GM13976 (cell line): ENCODE data around the gene DNAAF3.

Experiments used
- DNase-seq: peaks from one replicate; pipeline ENCODE4 v3.0.0; 2012; ENCODE audit warnings: low spot score
- in situ Hi-C: fragments of 300-500 bp; cut with MboI; formaldehyde crosslinking; loops from one replicate; pipeline ENCODE4 v1.12.0; 2022; ENCODE audit warnings: low sequenced_read_pairs, mixed read lengths, inconsistent platforms; ENCODE audit not compliant: unreplicated experiment
- TF ChIP-seq, protein P1 (sequence below): IDR thresholded peaks from 2 replicates; pipeline ENCODE4 v1.5.1; 2012; ENCODE audit warnings: borderline replicate concordance, mild to moderate bottlenecking; ENCODE audit not compliant: insufficient read depth; ENCODE audit errors: extremely low read depth, missing control alignments, control extremely low read depth

DNAAF3 gene

DNA sequence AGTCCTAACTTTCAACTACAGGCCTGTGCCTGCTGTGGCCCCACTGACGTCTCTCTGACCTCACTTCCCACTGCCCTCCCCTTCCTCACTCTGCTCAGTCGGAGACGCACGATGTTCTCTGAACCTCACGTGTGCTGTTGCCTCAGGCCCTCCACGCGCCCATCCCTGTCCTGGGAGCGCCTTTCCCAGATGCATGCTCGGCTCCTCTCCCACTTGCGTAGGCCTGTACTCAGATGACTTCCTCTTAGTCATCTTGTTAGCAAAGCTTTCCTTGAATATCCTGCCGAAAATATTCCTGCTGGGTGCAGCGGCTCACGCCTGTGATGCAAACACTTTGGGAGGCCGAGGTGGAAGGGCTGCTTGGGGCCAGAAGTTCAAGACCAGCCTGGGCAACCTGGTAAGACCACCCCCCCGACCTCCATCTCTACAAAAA lies 23.0 kb upstream of the DNAAF3 start:
- no peak for DNase-seq
- TF ChIP-seq, protein P1, sequence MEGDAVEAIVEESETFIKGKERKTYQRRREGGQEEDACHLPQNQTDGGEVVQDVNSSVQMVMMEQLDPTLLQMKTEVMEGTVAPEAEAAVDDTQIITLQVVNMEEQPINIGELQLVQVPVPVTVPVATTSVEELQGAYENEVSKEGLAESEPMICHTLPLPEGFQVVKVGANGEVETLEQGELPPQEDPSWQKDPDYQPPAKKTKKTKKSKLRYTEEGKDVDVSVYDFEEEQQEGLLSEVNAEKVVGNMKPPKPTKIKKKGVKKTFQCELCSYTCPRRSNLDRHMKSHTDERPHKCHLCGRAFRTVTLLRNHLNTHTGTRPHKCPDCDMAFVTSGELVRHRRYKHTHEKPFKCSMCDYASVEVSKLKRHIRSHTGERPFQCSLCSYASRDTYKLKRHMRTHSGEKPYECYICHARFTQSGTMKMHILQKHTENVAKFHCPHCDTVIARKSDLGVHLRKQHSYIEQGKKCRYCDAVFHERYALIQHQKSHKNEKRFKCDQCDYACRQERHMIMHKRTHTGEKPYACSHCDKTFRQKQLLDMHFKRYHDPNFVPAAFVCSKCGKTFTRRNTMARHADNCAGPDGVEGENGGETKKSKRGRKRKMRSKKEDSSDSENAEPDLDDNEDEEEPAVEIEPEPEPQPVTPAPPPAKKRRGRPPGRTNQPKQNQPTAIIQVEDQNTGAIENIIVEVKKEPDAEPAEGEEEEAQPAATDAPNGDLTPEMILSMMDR = no peak
- in situ Hi-C loops = no loop called here

DNA sequence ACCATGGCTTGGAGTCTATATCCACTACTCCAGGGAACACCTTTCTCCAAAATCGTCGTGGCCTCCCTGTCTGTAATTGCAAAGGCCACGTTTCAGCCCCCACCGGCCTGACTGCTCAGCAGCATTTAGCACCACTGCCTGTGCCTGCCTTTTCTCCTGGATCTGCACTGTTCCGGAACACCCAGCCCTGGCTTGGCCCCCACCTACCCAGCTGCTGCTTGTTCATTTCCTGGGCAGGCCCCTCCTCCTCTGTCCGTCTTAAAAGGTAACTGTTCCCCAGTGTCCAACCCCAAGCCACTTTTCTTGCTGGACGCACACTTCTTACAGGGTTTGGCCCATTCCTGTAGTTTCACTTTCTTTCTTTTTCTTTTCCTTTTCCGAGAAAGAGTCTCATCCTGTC lies 22.2 kb upstream of the DNAAF3 start:
- TF ChIP-seq, protein P1 = no peak
- DNase-seq = no peak
- in situ Hi-C loops = no loop called here

DNA sequence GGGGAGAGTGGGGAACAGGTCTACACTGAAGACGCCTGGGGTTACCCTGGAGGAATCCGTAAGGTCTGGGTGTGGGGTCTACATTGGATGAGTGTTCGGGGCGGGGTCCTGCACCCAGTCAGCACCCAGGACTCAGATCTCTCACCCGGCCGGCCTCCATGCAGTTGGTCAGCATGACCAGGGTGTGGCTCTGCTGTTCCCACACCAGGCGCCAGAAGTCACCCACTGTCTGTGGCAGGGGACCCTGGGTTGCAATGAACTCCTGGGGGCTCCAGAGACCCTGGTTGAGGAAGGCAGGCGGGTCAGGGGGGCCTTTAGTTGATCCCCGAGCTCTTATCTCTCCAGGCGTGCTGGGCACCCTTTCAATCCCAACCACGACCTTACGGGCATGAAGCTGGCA lies 19.7 kb upstream of the DNAAF3 start:
- in situ Hi-C loops = no loop called here
- TF ChIP-seq, protein P1 = no peak
- no peak for DNase-seq

DNA sequence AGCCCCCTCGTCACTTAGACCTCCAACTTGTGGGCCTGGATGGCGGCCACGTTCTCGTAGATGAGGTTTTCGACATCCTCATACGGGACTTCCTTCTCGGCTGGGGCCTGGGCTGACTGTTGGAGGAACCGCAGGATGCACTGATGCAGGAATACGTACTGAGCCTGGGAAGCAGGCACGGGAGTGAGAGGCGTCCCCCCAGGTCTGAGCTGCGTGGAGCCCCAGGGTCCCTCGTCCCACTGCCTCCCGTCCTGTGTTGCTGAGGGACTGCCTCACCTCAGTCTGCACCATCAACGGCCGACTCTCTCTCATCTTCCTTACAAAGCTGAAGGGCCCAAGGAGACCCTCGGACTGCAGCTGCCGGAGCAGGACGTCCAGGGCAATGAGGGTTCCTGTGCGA lies 15.3 kb upstream of the DNAAF3 start:
- in situ Hi-C loops = no loop called here
- TF ChIP-seq, protein P1 = no peak
- no peak for DNase-seq

DNA sequence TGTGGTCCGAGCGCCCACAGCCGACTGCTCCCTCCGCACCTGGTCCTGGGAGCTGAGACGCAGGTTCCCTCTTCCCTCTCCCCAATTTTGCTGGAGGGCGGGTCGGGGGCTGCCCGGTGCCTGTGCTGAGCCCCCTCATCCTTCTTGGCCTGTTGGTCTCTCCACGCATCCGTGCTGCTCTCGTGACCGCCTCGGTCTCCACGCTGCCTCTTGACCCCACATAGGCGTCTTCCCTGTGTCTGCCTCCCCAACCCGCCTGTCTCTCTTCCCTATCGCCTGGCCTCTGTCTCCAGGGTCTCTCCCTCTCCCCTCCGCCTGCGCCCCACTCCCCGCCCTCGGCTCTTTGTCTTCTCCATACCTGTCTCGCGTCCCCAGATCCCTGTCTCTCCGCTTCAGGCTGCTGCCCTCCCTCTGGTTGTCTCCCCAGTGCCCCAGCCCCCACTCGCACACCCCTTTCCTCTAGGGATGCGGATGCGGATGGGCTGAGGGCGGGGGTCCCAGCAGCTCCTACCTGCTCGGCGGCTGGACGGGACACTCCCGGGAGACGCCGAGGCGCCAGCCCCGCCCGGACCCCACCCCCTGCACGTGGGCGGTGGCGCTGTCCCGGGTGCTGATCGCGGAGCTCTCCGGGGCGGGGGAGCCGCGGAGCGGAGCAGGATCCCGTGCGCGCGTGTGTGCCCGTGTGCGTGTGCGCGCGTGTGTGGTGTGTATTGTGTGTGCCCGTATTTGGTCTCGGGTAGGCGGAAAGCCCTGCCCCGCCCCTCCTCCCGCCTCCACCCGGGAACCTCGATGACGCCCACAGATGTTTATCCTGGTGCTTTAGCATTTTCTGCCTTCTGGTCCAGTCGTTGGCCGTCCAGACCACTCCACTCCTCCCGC lies 13.4 kb upstream of the DNAAF3 start, which contains the start of gene SYT5:
TSS of gene SYT5 (minus strand) at position 684 of the 879 bp plus-strand sequence. CDS start 1,248 bp downstream, outside the sequence.
- in situ Hi-C loops = no loop called here
- TF ChIP-seq, protein P1 = no peak
- DNase-seq = peak; percentile 89

DNA sequence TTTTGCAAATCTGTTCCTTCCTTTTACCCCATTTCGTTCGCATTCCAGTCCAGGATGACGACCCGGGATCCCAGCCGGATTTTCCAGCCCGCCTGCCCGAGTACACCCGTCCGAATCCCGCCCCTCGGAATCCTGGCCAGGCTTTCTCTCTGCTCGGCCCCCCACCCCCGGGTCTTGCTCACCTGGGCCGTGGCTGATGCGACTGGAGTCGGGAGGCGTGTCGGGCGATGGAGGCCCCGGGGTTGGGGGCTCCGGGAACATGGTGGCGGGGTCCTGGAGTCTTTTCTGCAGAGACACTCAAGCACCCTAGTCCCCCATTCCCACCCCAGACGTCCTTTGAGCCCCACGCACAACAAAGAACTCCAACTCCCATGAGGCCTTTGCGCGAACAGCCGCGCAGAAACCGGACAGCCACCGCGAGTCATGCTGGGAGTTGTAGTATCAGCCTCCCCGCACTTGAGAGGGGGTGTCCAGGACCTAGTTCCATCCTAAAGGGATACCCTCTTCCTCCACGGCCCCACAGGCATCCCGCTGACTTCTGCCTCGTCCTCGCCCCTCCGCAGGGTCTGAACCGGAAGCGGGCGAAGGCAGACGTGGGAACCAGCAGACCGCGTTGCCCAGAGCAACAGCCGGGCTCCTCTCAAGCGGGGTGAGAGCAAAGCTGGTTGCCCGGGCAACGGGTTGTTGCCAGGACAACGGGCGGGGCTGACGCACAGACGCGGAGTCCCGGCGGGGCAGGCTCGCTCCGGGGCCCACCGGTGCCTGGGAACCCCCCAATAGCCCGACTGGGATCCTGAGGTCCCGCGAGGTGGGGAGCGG lies 12.6 kb upstream of the DNAAF3 start:
- DNase-seq = peak; percentile 98
- in situ Hi-C loops = no loop called here
- TF ChIP-seq, protein P1 = no peak
